ENCODE measurements around the gene GON4L.
"Not testable (repeated sequence)": the region's sequence is repeated elsewhere in the genome, so short reads cannot be mapped to it uniquely, and the experiment has no call there.

Gene GON4L

GRCh38 chr1:155867766-155868165, 10.8 kb upstream of the GON4L start:
- no peak for DNase-seq

- no peak for DNase-seq
Observed at GRCh38 chr1:155864393-155864792, 7.4 kb upstream of the GON4L start.

DNA sequence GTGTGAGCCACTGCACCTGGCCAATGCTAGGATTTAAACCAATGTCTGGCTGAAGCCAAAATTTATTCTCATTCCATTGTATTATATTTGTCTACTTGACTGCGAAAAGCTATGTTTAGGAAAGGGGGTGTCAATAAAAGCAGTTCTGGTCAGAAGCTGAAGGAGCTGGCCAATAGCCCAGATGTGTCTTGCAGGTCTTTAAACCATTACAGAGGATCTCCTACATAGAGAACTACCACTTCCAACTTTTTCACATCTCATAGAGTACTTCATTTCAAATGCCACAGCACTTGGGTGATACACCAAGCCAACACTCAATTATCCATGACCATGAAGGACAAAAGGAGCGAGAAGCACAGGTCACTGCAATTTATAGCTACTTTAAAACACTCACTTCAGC, 4.9 kb upstream of the GON4L start:
- no peak for DNase-seq

GRCh38 chr1:155860970-155861510, 4.0 kb upstream of the GON4L start:
- peak; percentile 16 for DNase-seq

GRCh38 chr1:155859881-155860871, 3.2 kb upstream of the GON4L start:
- peak; percentile 91 for DNase-seq

DNA sequence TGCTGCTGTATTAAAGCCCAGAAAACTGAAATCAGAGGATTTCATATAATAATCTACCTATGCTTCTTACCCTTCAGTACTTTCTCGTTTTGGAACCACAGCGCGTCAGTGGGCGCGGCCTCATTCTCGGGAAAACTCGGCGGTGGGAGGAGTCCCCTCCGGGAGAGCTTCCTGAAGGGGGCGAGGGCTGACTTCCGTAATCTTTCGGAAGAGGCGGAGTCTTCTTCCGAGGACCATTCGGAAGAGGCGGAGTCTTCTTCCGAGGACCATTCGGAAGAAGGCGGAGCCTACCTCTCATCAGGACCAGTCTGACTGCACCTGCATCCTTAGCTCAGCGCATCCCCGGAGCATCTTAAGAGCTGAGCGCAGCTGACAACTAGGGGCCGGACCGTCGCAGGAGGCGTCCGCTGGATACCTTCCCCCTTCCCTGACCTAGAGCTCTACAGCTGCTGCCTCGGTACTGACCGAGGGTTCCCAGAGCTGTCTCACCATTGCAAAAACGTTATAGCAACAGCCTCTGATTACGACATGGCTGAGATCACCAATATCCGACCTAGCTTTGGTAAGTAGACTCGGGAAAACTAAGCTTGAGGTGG, 2.3 kb upstream of the GON4L start, which contains the start of gene SYT11:
TSS of gene SYT11 (plus strand) at position 334 of the 596 bp plus-strand sequence. CDS start at position 529, 195 bp downstream.
- peak; percentile 99 for DNase-seq

GRCh38 chr1:155858800-155859233, 1.8 kb upstream of the GON4L start:
- DNase-seq = no peak

GRCh38 chr1:155856257-155856974, 598 bp downstream of the GON4L start:
- DNase-seq = no peak

DNA sequence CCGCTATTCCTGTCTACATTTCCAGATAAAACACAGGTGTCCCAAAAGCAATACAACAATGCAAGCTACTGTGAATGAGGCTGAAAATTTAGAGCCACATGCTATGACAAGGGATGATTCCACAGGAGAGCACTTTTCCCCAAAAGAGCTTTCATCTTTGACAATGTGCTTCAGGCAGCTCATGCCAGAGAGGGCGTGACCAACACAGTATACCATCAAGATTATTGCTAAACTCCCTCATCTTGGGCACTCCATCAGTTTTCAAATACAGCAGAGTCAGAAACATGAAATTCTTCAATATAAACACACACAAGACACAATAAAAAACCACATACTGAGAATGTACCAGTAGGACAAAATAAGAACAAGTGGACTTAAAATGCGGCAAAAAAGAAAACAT, 6.7 kb downstream of the GON4L start:
- no peak for DNase-seq

DNA sequence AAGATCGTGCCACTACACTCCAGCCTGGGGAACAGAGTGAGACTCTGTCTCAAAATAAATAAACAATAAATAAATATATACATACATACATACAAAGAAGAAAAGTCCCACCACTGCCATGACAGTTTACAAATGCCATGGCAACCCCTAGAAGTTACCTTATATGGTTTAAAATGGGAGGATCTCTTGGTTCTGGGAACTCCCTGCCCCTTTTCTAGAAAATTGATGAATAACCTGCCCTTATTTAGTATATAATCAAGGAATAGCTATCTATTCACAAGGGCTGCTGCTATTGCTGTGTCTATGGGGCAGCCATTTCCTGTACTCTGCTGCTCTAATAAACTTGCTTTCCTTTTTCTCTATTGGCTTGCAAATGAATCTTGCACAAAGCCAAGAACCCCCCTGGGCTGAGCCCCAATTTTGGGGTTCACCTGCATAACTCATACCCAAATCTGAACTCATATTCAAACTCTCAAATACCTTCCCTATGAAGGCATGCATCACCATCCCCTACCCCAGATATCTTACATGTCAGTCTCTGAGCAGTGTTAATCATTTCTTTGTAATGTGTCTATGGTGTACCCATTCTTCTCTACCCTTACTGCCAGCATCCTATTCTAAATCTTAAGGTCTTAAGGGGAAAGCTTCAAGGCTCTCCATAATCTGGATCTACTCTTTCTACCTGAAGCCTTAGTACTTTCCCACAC, 9.0 kb downstream of the GON4L start:
- DNase-seq = no peak

- DNase-seq = no peak
Observed at GRCh38 chr1:155844860-155845421, 12.1 kb downstream of the GON4L start.

- DNase-seq = no peak
Observed at GRCh38 chr1:155840386-155840785, 16.6 kb downstream of the GON4L start.

GRCh38 chr1:155835548-155835947, 21.5 kb downstream of the GON4L start:
- DNase-seq = no peak

DNA sequence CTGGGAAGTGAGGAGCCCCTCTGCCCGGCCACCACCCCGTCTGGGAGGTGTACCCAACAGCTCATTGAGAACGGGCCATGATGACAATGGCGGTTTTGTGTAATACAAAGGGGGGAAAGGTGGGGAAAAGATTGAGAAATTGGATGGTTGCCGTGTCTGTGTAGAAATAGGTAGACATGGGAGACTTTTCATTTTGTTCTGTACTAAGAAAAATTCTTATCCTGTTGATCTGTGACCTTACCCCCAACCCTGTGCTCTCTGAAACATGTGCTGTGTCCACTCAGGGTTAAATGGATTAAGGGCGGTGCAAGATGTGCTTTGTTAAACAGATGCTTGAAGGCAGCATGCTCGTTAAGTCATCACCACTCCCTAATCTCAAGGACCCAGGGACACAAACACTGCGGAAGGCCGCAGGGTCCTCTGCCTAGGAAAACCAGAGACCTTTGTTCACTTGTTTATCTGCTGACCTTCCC, 22.1 kb downstream of the GON4L start:
- not testable (repeated sequence) for DNase-seq

DNA sequence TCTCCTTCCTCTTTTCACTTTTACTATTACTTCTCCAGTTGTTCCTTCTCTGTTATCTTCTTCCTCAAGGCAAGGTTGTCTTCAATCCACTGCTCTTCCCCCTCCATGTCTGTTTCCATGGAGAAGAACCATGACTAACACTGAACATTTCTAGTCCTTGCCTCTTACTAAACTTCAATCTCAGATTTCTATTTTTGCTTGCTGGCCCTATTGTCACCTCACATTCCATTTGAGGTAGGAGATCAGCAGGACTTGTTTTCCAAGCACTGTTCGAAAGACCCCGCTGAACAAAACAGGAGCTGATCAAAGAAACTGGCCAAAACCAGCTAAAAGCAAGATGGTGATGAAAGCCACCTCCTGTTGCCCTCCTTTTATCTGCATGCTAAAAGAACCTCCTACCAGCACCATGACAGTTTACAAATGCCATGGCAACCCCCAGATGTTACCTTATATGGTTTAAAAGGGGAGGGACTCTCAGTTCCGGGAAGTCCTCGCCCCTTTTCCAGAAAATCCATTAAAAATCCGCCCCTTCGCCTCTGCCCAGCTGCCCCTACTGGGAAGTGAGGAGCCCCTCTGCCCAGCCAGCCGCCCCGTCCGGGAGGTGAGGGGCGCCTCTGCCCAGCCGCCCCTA, 22.6 kb downstream of the GON4L start:
- no peak for DNase-seq

- no peak for DNase-seq
Observed at GRCh38 chr1:155833665-155834295, 23.2 kb downstream of the GON4L start.

- DNase-seq = no peak
Observed at GRCh38 chr1:155831279-155831976, 25.6 kb downstream of the GON4L start.

DNA sequence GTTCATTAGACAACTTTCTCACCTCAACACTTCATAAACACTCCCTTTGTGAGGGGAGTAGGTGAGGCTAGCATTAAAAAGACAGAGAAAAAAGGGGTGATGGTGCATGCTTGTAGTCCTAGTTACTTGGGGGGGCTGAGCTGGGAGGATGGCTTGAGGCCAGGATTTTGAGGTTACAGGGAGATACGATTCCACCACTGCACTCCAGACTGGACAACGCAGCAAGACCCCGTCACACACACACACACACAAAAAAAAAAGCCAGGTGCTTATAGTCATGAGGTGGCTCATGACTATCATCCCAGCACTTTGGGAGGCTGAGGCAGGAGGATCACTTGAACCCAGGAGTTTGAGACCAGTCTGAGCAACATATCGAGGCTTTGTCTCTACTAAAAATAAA, 29.6 kb downstream of the GON4L start:
- no peak for DNase-seq

DNA sequence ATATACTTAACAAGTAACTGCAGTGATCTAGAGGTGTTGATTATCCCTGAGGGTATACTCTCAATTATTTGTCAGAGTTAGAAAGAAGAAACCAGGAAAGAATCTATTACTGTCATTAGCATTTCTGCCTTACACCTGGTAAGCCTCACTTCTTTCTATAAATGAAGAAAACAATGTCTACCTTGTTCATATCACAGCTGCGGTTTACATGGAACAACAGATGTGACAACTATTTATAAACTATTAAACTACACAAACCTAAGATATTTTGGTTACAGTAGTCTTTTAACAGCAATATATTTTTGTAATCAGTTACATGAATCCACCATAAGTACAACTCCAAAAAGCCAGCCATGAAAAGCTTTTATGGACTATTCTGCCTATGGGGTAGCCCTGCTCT, 40.7 kb downstream of the GON4L start:
- no peak for DNase-seq

GRCh38 chr1:155813672-155814071, 43.3 kb downstream of the GON4L start:
- no peak for DNase-seq

All from NCI-H1105 (cell line).